OCI-LY7 (cell line): ENCODE data around the gene IRX1. TPM values are rescaled to one million over a fixed set of nuclear protein-coding genes. Genes with fewer than 3 reads are reported as not detected.

ENCODE experiments used
- BruUV-seq: library from RNA; stranded (reverse); fragments of 400-500 nt; replicated peaks from 2 replicates; lab custom pipeline; 2021; lab: Mats Ljungman, UMichigan
- CTCF ChIA-PET: fragments of 300-600 bp; sonication (Branson Sonifier 250); formaldehyde crosslinking; loops from one replicate; lab custom pipeline; 2022; ENCODE audit warnings: antibody characterized with exemption; ENCODE audit not compliant: unreplicated experiment; lab: Charles Lee
- POLR2A ChIA-PET: fragments of 300-600 bp; sonication (Branson Sonifier 250); formaldehyde crosslinking; loops from one replicate; lab custom pipeline; 2022; ENCODE audit warnings: antibody characterized with exemption; lab: Charles Lee
- DNase-seq: peaks from one replicate; pipeline ENCODE4 v3.0.0-alpha.2; 2015; ENCODE audit warnings: low spot score
- H2AFZ ChIP-seq: fragments of 200-600 bp; sonication (generic), shearing (Covaris generic); 2 replicates; pipeline ENCODE4 v1.6.1; 2014; ENCODE audit warnings: mild to moderate bottlenecking, antibody characterized with exemption, low read length, moderate library complexity
- H3K27ac ChIP-seq: fragments of 200-600 bp; sonication (generic); 2 replicates; pipeline ENCODE4 v1.5.1; 2014; ENCODE audit warnings: mixed run types, low read depth, mild to moderate bottlenecking, moderate library complexity, low read length, inconsistent platforms; ENCODE audit not compliant: poor library complexity, severe bottlenecking
- H3K36me3 ChIP-seq: fragments of 200-600 bp; sonication (generic); 2 replicates; pipeline ENCODE4 v1.6.1; 2014; ENCODE audit warnings: mild to moderate bottlenecking, antibody characterized with exemption, low read length, moderate library complexity, mixed read lengths; ENCODE audit not compliant: insufficient read depth
- H3K4me1 ChIP-seq: fragments of 200-600 bp; sonication (generic); 2 replicates; pipeline ENCODE4 v1.5.1; 2014; ENCODE audit warnings: mild to moderate bottlenecking, low read length; ENCODE audit not compliant: insufficient read depth, poor library complexity, severe bottlenecking
- H3K4me2 ChIP-seq: fragments of 200-600 bp; sonication (generic); 2 replicates; pipeline ENCODE4 v1.6.1; 2014; ENCODE audit warnings: mild to moderate bottlenecking, low read length
- H3K4me3 ChIP-seq: fragments of 200-600 bp; sonication (generic); 2 replicates; pipeline ENCODE4 v1.5.1; 2014; ENCODE audit warnings: mild to moderate bottlenecking, low read depth, low read length; ENCODE audit not compliant: poor library complexity, severe bottlenecking
- H3K79me2 ChIP-seq: fragments of 200-600 bp; sonication (generic); 2 replicates; pipeline ENCODE4 v1.6.1; 2016; ENCODE audit warnings: low read depth, mild to moderate bottlenecking, low read length, moderate library complexity, mixed read lengths; ENCODE audit not compliant: insufficient read depth
- H3K9me2 ChIP-seq: fragments of 200-600 bp; sonication (generic); 2 replicates; pipeline ENCODE4 v1.6.1; 2016; ENCODE audit warnings: mild to moderate bottlenecking, low read length, mixed read lengths; ENCODE audit not compliant: insufficient read depth
- H3K9me3 ChIP-seq: fragments of 200-600 bp; sonication (generic); 2 replicates; pipeline ENCODE4 v1.6.1; 2014; ENCODE audit warnings: mild to moderate bottlenecking, mixed run types, low read length, mixed read lengths
- H4K20me1 ChIP-seq: fragments of 200-600 bp; sonication (generic); 2 replicates; pipeline ENCODE4 v1.6.1; 2014; ENCODE audit warnings: mild to moderate bottlenecking, antibody characterized with exemption, low read length, moderate library complexity, mixed read lengths; ENCODE audit not compliant: insufficient read depth
- CTCF ChIP-seq: fragments of 200-600 bp; sonication (generic); conservative IDR thresholded peaks from 2 replicates; pipeline ENCODE4 v1.5.1; 2014; ENCODE audit warnings: mild to moderate bottlenecking, antibody characterized with exemption, low read length, moderate library complexity, mixed read lengths
- EZH2phosphoT487 ChIP-seq: fragments of 200-600 bp; sonication (generic); IDR thresholded peaks from 2 replicates; pipeline ENCODE4 v1.6.1; 2018; ENCODE audit warnings: low read depth, borderline replicate concordance, mild to moderate bottlenecking, mixed run types, antibody characterized with exemption, low read length, moderate library complexity, mixed read lengths
- intact Hi-C: fragments of 100-400 bp; cut with micrococcal nuclease; formaldehyde crosslinking; loops from one replicate; pipeline ENCODE4 v1.10.0; 2022; ENCODE audit not compliant: unreplicated experiment
- total RNA-seq, 2 experiments: library from RNA; depleted of rRNA in 1 of 2; stranded (reverse); fragments of >200 nt in 1 of 2; shearing (Covaris generic) in 1 of 2; gene quantifications; 2 replicates each; pipeline ENCODE4 v1.2.3, GENCODE V29; 2014 to 2022

The IRX1 gene
- total RNA-seq, 2 experiments from 2014 or later, result not detected

- ChIA-PET CTCF (no interaction called here), POLR2A (no interaction called here)
- Histone ChIP-seq H3K4me1 (no peaks in the 10 kb centered on the region), H3K4me2 (no peak overlapping the region), H3K36me3 (no peaks in the 10 kb centered on the region), H3K9me3 (no peaks in the 10 kb centered on the region), H3K9me2 (no peaks in the 10 kb centered on the region), H3K4me3 (no peak overlapping the region), H3K27ac (no peak overlapping the region), H2AFZ (no peak overlapping the region), H3K79me2 (no peaks in the 10 kb centered on the region), H4K20me1 (no peaks in the 10 kb centered on the region)
- BruUV-seq, result no TSS peak
- no peak for DNase-seq
- intact Hi-C loops, result no loop called here
- TF ChIP-seq EZH2phosphoT487, result no peak
- TF ChIP-seq CTCF, result no peak
These were observed 6.5 kb downstream of the IRX1 start for GRCh38 chr5:3601911-3602782.

- Histone ChIP-seq H3K4me2 (no peak overlapping the region), H3K27ac (no peak overlapping the region), H4K20me1 (no peaks in the 10 kb centered on the region), H3K9me3 (no peaks in the 10 kb centered on the region), H3K9me2 (no peaks in the 10 kb centered on the region), H3K79me2 (no peaks in the 10 kb centered on the region), H3K36me3 (no peaks in the 10 kb centered on the region), H2AFZ (no peak overlapping the region), H3K4me1 (no peaks in the 10 kb centered on the region), H3K4me3 (no peak overlapping the region)
- TF ChIP-seq CTCF (no peak), EZH2phosphoT487 (no peak)
- no TSS peak for BruUV-seq
- CTCF ChIA-PET, result no interaction called here
- no peak for DNase-seq
- intact Hi-C loops, result no loop called here
- POLR2A ChIA-PET, result interaction anchor here (0.7 kb wide), 1 partner anchor 1621 kb away, joined by 3 read pairs; no protein-coding TSS in a partner anchor
These were observed 7.3 kb downstream of the IRX1 start for GRCh38 chr5:3602785-3603502.

- Histone ChIP-seq H3K27ac (no peak overlapping the region), H3K4me3 (no peak overlapping the region), H4K20me1 (no peaks in the 10 kb centered on the region), H3K4me1 (no peaks in the 10 kb centered on the region), H2AFZ (no peak overlapping the region), H3K79me2 (no peaks in the 10 kb centered on the region), H3K4me2 (no peak overlapping the region), H3K36me3 (no peaks in the 10 kb centered on the region), H3K9me3 (no peaks in the 10 kb centered on the region), H3K9me2 (no peaks in the 10 kb centered on the region)
- intact Hi-C loops, result no loop called here
- POLR2A ChIA-PET, result no interaction called here
- BruUV-seq, result no TSS peak
- no peak for DNase-seq
- TF ChIP-seq CTCF (no peak), EZH2phosphoT487 (no peak)
- CTCF ChIA-PET, result no interaction called here
These were observed 8.9 kb downstream of the IRX1 start for GRCh38 chr5:3604501-3604900.
